NCI-H748 (cell line): ENCODE results near the gene C1RL.
"Not testable (repeated sequence)": the region's sequence is repeated elsewhere in the genome, so short reads cannot be mapped to it uniquely, and the experiment has no call there.

ENCODE experiments used
- DNase-seq: peaks from one replicate; lab custom pipeline; 2025; ENCODE audit not compliant: unreplicated experiment; lab: John Stamatoyannopoulos, UW

The C1RL gene

GRCh38 chr12:7066596-7066995 is 42.4 kb downstream of the C1RL start:
- DNase-seq = no peak

DNA sequence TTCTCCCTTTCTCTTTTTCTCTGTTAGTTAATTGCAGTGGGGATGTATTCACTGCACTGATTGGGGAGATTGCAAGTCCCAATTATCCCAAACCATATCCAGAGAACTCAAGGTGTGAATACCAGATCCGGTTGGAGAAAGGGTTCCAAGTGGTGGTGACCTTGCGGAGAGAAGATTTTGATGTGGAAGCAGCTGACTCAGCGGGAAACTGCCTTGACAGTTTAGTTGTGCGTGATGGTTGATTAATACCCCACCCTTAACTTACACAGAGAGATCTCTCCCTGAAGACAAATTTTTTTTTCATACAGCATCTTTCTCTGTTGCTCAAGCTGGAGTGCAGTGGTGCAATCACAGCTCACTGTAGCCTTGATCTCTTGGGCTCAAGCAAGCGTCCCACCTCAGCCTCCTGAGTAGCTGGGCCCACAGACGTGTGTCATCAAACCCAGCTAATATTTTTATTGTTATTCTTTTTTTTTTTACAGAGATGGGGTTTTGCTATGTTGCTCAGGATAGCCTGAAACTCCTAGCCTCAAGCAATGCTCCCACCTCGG is 43.9 kb downstream of the C1RL start:
- no peak for DNase-seq

GRCh38 chr12:7064516-7064915 is 44.5 kb downstream of the C1RL start:
- DNase-seq = no peak

DNA sequence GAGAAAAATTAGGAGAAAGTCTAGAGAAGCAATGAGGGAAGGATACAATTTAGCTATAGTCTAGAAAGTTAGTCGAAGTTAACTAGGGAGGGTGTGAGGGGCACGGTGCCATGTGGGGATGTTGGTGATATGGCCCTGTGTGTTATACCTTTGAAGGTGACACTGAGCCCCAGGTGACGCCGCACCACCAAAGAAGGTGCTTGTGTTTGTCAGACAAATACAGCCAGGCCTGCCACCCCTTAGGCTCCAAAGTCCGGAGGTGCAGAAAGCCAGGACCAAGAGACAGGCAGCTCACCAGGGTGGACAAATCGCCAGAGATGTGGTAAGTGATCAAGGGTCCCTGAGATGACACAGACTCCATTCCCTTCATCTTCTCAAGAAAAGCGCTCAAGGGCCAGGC is 47.4 kb downstream of the C1RL start:
- DNase-seq = no peak

DNA sequence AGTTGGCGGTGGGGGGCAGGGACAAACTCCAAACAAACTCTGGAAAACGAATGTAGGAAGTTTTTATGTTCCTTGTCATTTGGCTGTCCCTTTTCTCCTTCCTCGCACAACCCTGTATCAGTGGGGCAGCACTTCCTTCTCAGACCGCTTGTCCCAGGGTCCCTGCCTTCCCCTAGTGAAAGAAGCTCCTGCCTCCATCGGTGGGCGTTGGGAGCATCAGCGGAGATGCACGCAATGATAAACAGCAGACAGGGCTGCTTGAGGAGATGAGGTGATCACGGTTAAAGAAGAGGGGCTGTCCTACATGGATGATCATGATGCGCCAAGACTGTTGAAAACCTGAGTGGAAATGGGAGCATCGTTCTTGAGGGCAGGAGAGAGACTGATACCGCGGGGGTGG is 47.9 kb downstream of the C1RL start:
- DNase-seq = no peak

- no peak for DNase-seq
Measured at GRCh38 chr12:7060353-7060954, 48.6 kb downstream of the C1RL start, which contains the start of gene C1S. C1S (plus strand) TSS chr12:7060718; CDS start chr12:7061913, 1,195 bp downstream.

GRCh38 chr12:7059780-7060179 is 49.2 kb downstream of the C1RL start:
- DNase-seq = no peak

DNA sequence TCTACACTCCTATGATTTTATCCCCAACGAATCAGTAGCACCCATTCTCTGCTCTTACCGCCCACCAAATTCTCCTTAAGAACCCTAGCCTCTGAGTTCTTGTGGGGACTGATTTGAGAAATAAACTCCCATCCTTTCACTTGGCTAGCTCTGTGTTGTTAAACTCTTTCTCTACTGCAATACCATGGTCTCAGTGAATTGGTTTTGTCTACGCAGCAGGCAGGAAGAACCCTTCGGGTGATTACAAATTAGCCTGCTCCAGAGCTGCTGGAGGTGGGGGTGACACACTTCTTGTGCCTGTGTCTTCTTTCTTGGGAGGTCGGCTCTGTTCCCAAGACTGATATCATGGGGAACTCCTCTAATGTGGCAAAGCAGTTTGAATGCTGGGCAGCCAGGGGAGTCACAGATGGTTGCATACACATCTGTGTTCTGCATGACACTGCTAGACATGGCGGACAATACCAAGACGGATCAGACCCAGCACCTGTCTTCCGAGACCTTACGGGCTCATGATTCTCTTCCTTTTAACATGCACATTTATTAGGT is 50.1 kb downstream of the C1RL start:
- no peak for DNase-seq

DNA sequence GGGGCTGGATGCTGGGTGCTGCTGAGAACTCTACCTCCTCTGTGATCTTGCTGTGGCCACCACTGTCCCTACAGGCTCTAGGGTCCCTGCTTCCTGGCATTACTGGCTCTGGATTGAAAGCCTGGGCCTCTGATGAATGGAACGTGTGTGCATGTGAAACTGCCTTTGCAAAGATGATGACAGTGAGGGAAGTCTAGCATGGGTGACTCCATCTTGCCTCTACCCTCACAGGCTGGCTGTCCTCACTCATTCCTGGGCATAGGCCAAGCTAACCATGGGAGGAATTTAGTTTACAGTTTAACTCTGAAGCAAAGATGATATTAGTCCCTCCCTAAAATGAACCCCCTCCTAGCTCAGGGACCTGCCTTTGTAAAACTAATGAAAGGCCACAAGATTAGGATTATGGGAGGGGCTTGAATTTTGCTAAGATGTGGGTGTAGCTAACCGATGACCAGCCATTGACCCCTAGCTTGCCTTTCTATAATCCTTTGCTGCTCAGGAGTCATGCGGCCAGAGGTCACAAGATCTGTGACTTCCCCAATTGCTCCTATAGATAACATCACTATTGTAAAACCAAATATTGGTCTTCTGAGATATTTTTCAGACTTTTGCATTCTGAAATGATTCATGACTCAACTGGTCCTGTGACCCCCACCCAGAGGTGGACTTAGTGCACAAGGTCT is 50.7 kb downstream of the C1RL start:
- DNase-seq = no peak

DNA sequence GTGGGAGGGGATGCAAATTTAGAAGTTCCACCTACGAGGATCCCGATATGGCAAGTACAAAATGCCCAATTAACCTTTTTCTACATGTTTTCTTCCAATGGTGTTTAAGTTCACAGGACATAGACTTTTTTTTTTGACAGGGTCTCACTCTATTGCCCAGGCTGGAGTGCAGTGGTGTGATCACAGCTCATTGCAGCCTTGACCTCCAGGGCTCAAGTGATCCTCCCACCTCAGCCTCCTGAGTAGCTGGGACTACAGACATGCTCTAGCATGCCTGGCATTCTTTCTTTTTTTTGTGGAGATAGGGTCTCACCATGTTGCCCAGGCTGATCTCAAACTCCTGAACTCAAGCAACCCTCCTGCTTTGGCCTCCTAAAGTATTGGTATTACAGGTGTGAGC is 53.3 kb downstream of the C1RL start:
- DNase-seq = not testable (repeated sequence)

DNA sequence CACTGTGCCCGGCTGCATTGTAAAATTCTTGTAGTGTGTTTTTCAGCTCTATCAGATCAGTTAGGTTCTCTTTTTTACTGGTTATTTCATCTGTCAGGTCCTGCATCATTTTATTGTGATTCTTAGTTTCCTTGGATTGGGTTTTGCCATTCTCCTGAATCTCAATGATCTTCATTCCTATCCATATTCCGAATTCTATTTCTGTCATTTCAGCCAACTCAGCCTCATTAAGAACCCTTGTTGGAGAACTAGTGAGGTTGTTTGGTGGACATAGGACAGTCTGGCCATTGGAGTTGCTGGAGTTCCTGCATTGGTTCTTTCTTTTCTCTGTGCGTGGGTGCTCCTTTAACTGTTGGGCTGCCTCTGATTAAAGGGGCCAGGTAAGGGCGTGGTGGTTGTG is 54.1 kb downstream of the C1RL start:
- no peak for DNase-seq

- not testable (repeated sequence) for DNase-seq
Measured at GRCh38 chr12:7049973-7050372, 59.0 kb downstream of the C1RL start.

- not testable (repeated sequence) for DNase-seq
Measured at GRCh38 chr12:7049445-7049951, 59.5 kb downstream of the C1RL start.

DNA sequence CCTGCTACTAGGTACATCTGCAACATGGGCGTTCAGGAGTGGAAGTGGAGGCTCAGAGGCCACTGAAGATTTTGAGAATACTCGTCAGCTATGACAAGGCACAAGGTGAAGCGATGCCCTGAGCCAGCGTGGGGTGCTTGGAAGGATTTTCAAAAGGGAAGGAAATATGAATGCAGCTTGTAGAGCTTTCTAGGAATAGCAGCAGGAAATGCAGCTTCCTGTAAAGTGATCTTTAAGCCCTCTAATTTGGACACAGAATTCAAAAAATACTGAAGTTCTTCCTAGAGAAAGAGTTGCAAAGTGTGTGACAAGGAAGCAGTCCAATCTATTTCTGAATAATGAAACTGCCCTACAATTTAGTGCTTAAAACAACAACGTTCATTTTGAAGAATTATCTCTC is 61.7 kb downstream of the C1RL start:
- no peak for DNase-seq

DNA sequence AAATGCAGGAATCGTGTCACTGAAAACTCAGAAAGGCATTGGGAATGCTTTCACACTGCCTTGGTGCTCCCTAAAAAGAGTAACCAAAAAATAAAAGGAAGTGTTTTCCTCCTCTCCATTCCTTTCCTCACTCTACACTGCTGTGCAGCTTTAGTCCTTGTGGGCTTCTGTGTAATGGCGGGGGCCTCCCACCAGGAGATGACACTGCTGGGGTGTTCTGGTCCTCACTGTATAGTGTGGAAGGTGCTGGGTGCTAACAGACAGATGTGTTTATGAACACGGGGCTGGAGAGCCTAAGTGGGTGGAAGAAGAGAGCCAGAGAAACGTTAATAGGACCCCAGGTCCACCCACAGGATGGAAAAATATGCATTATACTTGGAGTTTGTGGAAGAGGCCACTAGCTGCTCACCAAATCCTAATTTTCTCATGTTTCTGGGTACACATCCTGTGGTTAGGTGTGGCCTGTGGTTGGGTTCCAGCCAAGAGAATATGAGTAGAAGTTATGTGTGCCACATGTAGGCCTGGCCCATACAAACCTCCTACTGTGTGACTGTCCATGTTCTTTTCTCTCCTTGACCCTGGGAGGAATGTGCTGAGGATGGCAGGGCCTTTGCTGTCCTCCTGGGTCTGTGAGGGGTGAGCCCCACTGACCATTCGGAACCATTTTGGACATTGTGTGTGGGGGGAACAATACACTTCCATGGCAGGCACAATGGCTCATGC is 62.5 kb downstream of the C1RL start:
- DNase-seq = no peak

DNA sequence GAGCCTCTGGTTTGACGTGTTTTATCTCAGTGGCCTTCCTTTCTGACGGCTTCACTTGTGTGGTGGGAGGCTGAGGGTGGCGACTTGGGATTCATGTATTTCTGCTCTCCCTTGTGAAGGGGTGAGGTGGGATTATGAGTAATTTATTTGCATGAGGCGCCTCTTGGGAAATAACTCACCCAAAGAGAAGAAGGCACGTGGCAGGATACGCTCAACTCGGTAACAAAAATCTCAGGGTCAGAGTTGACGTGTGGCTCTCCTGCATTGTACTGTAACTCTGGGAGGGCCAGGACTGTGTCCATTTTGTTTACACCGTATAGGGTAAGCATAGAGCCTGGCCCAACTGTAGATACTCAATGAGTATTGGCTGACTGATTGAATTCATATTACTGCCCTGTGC is 63.1 kb downstream of the C1RL start:
- no peak for DNase-seq
